HG02759 (cell line): ENCODE results near the gene CMTM1.

ENCODE experiments used
- ATAC-seq: cut with Tn5 transposase; IDR thresholded peaks from one replicate; pipeline ENCODE4 v1.9.1; 2021; ENCODE audit warnings: mild to moderate bottlenecking, moderate library complexity; ENCODE audit not compliant: unreplicated experiment

The CMTM1 gene

GRCh38 chr16:66566051-66566901 lies at the start of gene CMTM1:
TSS of gene CMTM1 (plus strand) at chr16:66566439. CDS start at chr16:66566514, 75 bp downstream.
- ATAC-seq, result no peak

GRCh38 chr16:66516509-66516807 lies 49.8 kb upstream of the CMTM1 start:
- no peak for ATAC-seq

- peak; percentile 97 for ATAC-seq
Measured at GRCh38 chr16:66516808-66517585, 49.2 kb upstream of the CMTM1 start.

GRCh38 chr16:66517586-66518263 lies 48.5 kb upstream of the CMTM1 start:
- no peak for ATAC-seq

GRCh38 chr16:66519482-66520373 lies 46.5 kb upstream of the CMTM1 start:
- no peak for ATAC-seq

GRCh38 chr16:66520406-66521170 lies 45.7 kb upstream of the CMTM1 start:
- ATAC-seq, result no peak

GRCh38 chr16:66521252-66521713 lies 45.0 kb upstream of the CMTM1 start:
- no peak for ATAC-seq

GRCh38 chr16:66521951-66522771 lies 44.1 kb upstream of the CMTM1 start:
- ATAC-seq, result peak; percentile 62

GRCh38 chr16:66522816-66523590 lies 43.2 kb upstream of the CMTM1 start:
- no peak for ATAC-seq

- peak; percentile 40 for ATAC-seq
Measured at GRCh38 chr16:66523861-66524354, 42.3 kb upstream of the CMTM1 start.

GRCh38 chr16:66524601-66525164 lies 41.6 kb upstream of the CMTM1 start:
- ATAC-seq, result peak; percentile 58

GRCh38 chr16:66525396-66526180 lies 40.7 kb upstream of the CMTM1 start:
- no peak for ATAC-seq

- ATAC-seq, result no peak
Measured at GRCh38 chr16:66528294-66528693, 37.9 kb upstream of the CMTM1 start.

GRCh38 chr16:66529475-66529874 lies 36.8 kb upstream of the CMTM1 start:
- ATAC-seq, result no peak

GRCh38 chr16:66534376-66534799 lies 31.9 kb upstream of the CMTM1 start:
- no peak for ATAC-seq

GRCh38 chr16:66536525-66536924 lies 29.7 kb upstream of the CMTM1 start:
- ATAC-seq, result no peak

- no peak for ATAC-seq
Measured at GRCh38 chr16:66537236-66537635, 29.0 kb upstream of the CMTM1 start.
